Fibroblast of lung (primary cell): Measurements from ENCODE around the gene HGFAC. TPM values are rescaled to one million over a fixed set of nuclear protein-coding genes. Genes with fewer than 3 reads are reported as not detected.

ENCODE experiments used
- DNase-seq, 2 donors: peaks; one replicate each; pipeline versions ENCODE4 v3.0.0 to v3.0.0-alpha.2; 2010; ENCODE audit warnings: low read depth in 2 of 2
- H2AFZ ChIP-seq: 2 replicates; pipeline ENCODE4 v1.5.1; 2012; ENCODE audit warnings: low read length, control low read depth, inconsistent platforms
- H3K27ac ChIP-seq: 2 replicates; pipeline ENCODE4 v1.5.1; 2011; ENCODE audit warnings: low read length, control low read depth; ENCODE audit not compliant: insufficient read depth
- H3K27me3 ChIP-seq: 2 replicates; pipeline ENCODE4 v1.5.1; 2011; ENCODE audit warnings: mild to moderate bottlenecking, low read length; ENCODE audit not compliant: control insufficient read depth, insufficient read depth
- H3K36me3 ChIP-seq: 2 replicates; pipeline ENCODE4 v1.5.1; 2011; ENCODE audit warnings: low read length; ENCODE audit not compliant: control insufficient read depth, insufficient read depth
- H3K4me1 ChIP-seq: 2 replicates; pipeline ENCODE4 v1.5.1; 2011; ENCODE audit warnings: low read length; ENCODE audit not compliant: control insufficient read depth, insufficient read depth; ENCODE audit errors: extremely low read depth
- H3K4me2 ChIP-seq: 2 replicates; pipeline ENCODE4 v1.5.1; 2011; ENCODE audit warnings: low read length, control low read depth; ENCODE audit not compliant: insufficient read depth; ENCODE audit errors: extremely low read depth
- H3K4me3 ChIP-seq, 4 experiments: fragments of 200-600 bp in 1 of 4; sonication (generic) in 1 of 4; replicated peaks in 1 of 4; 2 replicates each; pipeline ENCODE4 v1.5.1; 2011 to 2016; ENCODE audit warnings: low read length in 4 of 4, low read depth in 3 of 4, mild to moderate bottlenecking in 3 of 4, control low read depth in 2 of 4, inconsistent platforms in 1 of 4, mixed read lengths in 1 of 4; ENCODE audit not compliant: insufficient read depth in 1 of 4; ENCODE audit errors: control extremely low read depth in 1 of 4
- H3K79me2 ChIP-seq: 2 replicates; pipeline ENCODE4 v1.5.1; 2012; ENCODE audit warnings: mild to moderate bottlenecking, low read length, inconsistent platforms; ENCODE audit not compliant: control insufficient read depth, insufficient read depth
- H3K9ac ChIP-seq: 2 replicates; pipeline ENCODE4 v1.5.1; 2011; ENCODE audit warnings: mild to moderate bottlenecking, low read length, control low read depth; ENCODE audit not compliant: insufficient read depth
- H3K9me3 ChIP-seq: 2 replicates; pipeline ENCODE4 v1.5.1; 2012; ENCODE audit warnings: low read depth, low read length; ENCODE audit not compliant: control insufficient read depth, insufficient read depth
- H4K20me1 ChIP-seq: 2 replicates; pipeline ENCODE4 v1.5.1; 2011; ENCODE audit warnings: low read length; ENCODE audit not compliant: control insufficient read depth, insufficient read depth; ENCODE audit errors: extremely low read depth
- EZH2 ChIP-seq: IDR thresholded peaks from 2 replicates; pipeline ENCODE4 v1.5.1; 2012; ENCODE audit warnings: low read length, control low read depth, mild to moderate bottlenecking; ENCODE audit errors: missing control alignments
- polyA plus RNA-seq, 2 donors: library from polyadenylated mRNA; depleted of rRNA in 1 of 2; stranded (reverse) in 1 of 2; unstranded in 1 of 2; fragments of >200 nt; gene quantifications; 2 replicates each; pipeline ENCODE4 v1.2.1, GENCODE V29; 2011 to 2012; ENCODE audit warnings: missing spikeins in 1 of 2
- total RNA-seq: library from RNA; depleted of rRNA; stranded (reverse); fragments of >200 nt; gene quantifications from 2 replicates; pipeline ENCODE4 v1.2.1, GENCODE V29; 2014
- TF ChIP-seq, protein P1 (sequence below), 2 donors: IDR thresholded peaks in 1 of 2; conservative IDR thresholded peaks in 1 of 2; 1 replicate in 1 of 2; 2 replicates in 1 of 2; pipeline ENCODE4 v1.5.1; 2011 to 2012; ENCODE audit warnings: low read length in 2 of 2, control low read depth in 1 of 2, inconsistent platforms in 1 of 2, low read depth in 1 of 2, mild to moderate bottlenecking in 1 of 2

The HGFAC gene
- total and polyA plus RNA-seq, 2 donors (not counting 1 experiment from before 2014, with no cell fraction given) = 0.33 TPM; not detected in 1

GRCh38 chr4:3422808-3423297, 18.9 kb upstream of the HGFAC start:
- no peak overlapping the region for H3K9ac ChIP-seq
- no peak for TF ChIP-seq EZH2
- TF ChIP-seq, protein P1, sequence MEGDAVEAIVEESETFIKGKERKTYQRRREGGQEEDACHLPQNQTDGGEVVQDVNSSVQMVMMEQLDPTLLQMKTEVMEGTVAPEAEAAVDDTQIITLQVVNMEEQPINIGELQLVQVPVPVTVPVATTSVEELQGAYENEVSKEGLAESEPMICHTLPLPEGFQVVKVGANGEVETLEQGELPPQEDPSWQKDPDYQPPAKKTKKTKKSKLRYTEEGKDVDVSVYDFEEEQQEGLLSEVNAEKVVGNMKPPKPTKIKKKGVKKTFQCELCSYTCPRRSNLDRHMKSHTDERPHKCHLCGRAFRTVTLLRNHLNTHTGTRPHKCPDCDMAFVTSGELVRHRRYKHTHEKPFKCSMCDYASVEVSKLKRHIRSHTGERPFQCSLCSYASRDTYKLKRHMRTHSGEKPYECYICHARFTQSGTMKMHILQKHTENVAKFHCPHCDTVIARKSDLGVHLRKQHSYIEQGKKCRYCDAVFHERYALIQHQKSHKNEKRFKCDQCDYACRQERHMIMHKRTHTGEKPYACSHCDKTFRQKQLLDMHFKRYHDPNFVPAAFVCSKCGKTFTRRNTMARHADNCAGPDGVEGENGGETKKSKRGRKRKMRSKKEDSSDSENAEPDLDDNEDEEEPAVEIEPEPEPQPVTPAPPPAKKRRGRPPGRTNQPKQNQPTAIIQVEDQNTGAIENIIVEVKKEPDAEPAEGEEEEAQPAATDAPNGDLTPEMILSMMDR (conservative IDR thresholded peaks at IDR 0.05 in 1 of 2, IDR thresholded peaks at IDR 0.05 in 1 of 2; ENCODE audit: low read depth in 1 of 2, low read length in 2 of 2) = no peak
- H3K79me2 ChIP-seq = no peaks in the 10 kb centered on the region
- no peaks in the 10 kb centered on the region for H3K27me3 ChIP-seq
- H3K9me3 ChIP-seq = no peaks in the 10 kb centered on the region
- no peak overlapping the region for H2AFZ ChIP-seq
- H3K36me3 ChIP-seq = no peaks in the 10 kb centered on the region
- no peaks in the 10 kb centered on the region for H4K20me1 ChIP-seq
- no peak overlapping the region for H3K4me2 ChIP-seq
- no peak for DNase-seq
- H3K4me3 ChIP-seq = no peak overlapping the region
- no peak overlapping the region for H3K27ac ChIP-seq
- no peaks in the 10 kb centered on the region for H3K4me1 ChIP-seq

GRCh38 chr4:3423406-3423805, 18.4 kb upstream of the HGFAC start:
- Histone ChIP-seq H3K27ac (no peak overlapping the region), H3K36me3 (no peaks in the 10 kb centered on the region), H4K20me1 (no peaks in the 10 kb centered on the region), H3K27me3 (no peaks in the 10 kb centered on the region), H3K4me1 (no peaks in the 10 kb centered on the region), H3K79me2 (no peaks in the 10 kb centered on the region), H3K9me3 (no peaks in the 10 kb centered on the region), H3K4me3 (no peak overlapping the region), H3K4me2 (no peak overlapping the region), H2AFZ (no peak overlapping the region), H3K9ac (no peak overlapping the region)
- TF ChIP-seq EZH2 = no peak
- TF ChIP-seq, protein P1 (conservative IDR thresholded peaks at IDR 0.05 in 1 of 2, IDR thresholded peaks at IDR 0.05 in 1 of 2; ENCODE audit: low read depth in 1 of 2, low read length in 2 of 2) = no peak
- DNase-seq = no peak

GRCh38 chr4:3423952-3424351, 17.8 kb upstream of the HGFAC start:
- H3K4me3 ChIP-seq = no peak overlapping the region
- H3K4me2 ChIP-seq = no peak overlapping the region
- DNase-seq = no peak
- no peak overlapping the region for H3K9ac ChIP-seq
- H3K27me3 ChIP-seq = no peaks in the 10 kb centered on the region
- H3K27ac ChIP-seq = no peak overlapping the region
- H2AFZ ChIP-seq = no peak overlapping the region
- no peaks in the 10 kb centered on the region for H3K36me3 ChIP-seq
- no peaks in the 10 kb centered on the region for H3K4me1 ChIP-seq
- H4K20me1 ChIP-seq = no peaks in the 10 kb centered on the region
- H3K9me3 ChIP-seq = no peaks in the 10 kb centered on the region
- TF ChIP-seq, protein P1 (conservative IDR thresholded peaks at IDR 0.05 in 1 of 2, IDR thresholded peaks at IDR 0.05 in 1 of 2; ENCODE audit: low read depth in 1 of 2, low read length in 2 of 2) = no peak
- no peak for TF ChIP-seq EZH2
- H3K79me2 ChIP-seq = no peaks in the 10 kb centered on the region
